HG03558 (cell line): ENCODE measurements around the gene ABCB8.
"Not testable (repeated sequence)": the region's sequence is repeated elsewhere in the genome, so short reads cannot be mapped to it uniquely, and the experiment has no call there.

Source experiments
- ATAC-seq: cut with Tn5 transposase; IDR thresholded peaks from one replicate; pipeline ENCODE4 v1.9.1; 2021; ENCODE audit warnings: moderate number of reproducible peaks; ENCODE audit not compliant: unreplicated experiment; ENCODE audit errors: extremely low read depth

ABCB8 gene

GRCh38 chr7:151032936-151033863, 5.0 kb downstream of the ABCB8 start:
- no peak for ATAC-seq

GRCh38 chr7:151033864-151034249, 5.6 kb downstream of the ABCB8 start:
- ATAC-seq: no peak

- no peak for ATAC-seq
Measured at GRCh38 chr7:151034312-151035025, 6.2 kb downstream of the ABCB8 start.

GRCh38 chr7:151035026-151035717, 6.9 kb downstream of the ABCB8 start:
- ATAC-seq: no peak

GRCh38 chr7:151035902-151036301, 7.7 kb downstream of the ABCB8 start:
- ATAC-seq: no peak

- ATAC-seq: no peak
Measured at GRCh38 chr7:151038951-151039849, 10.9 kb downstream of the ABCB8 start.

- ATAC-seq: no peak
Measured at GRCh38 chr7:151039850-151040548, 11.7 kb downstream of the ABCB8 start.

- no peak for ATAC-seq
Measured at GRCh38 chr7:151040616-151041375, 12.5 kb downstream of the ABCB8 start.

GRCh38 chr7:151043449-151043848, 15.2 kb downstream of the ABCB8 start:
- not testable (repeated sequence) for ATAC-seq

GRCh38 chr7:151043959-151044358, 15.7 kb downstream of the ABCB8 start:
- ATAC-seq: no peak

- no peak for ATAC-seq
Measured at GRCh38 chr7:151045262-151045661, 17.0 kb downstream of the ABCB8 start.

- no peak for ATAC-seq
Measured at GRCh38 chr7:151045967-151046366, 17.7 kb downstream of the ABCB8 start.

- no peak for ATAC-seq
Measured at GRCh38 chr7:151046603-151047573, 18.6 kb downstream of the ABCB8 start.

- ATAC-seq: no peak
Measured at GRCh38 chr7:151047976-151048815, 19.9 kb downstream of the ABCB8 start, which contains the start of gene ASIC3. ASIC3 (plus strand) TSS chr7:151048531; CDS start chr7:151048886, 355 bp downstream.

GRCh38 chr7:151048911-151049463, 20.7 kb downstream of the ABCB8 start:
- ATAC-seq: no peak

GRCh38 chr7:151051108-151051507, 22.9 kb downstream of the ABCB8 start:
- no peak for ATAC-seq
